ENCODE results near the gene FAM131A.
A peak's percentile ranks its signal among the peaks of the same experiment; 100 is the strongest.

Gene FAM131A

DNA sequence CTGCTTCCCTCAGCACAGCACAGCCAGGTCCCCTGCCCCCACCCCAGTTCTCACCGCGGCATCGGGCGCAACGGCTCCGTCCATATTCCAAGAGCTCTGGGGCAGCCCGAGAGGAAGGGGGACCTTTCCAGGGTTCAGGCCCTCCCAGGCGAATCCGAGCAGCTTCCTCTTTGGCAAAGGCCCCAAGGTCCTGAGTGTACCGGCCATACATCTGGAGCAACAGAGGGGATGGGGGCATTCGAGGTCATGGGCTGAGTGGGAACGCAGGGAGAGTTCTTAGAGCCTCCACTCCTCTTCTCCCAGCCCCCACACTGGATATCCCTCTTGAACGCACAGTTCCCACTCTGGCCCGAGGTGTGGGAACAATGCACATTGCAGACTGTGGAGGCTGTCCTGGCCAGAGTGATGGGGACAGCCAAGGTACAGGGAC lies 21.5 kb downstream of the FAM131A start:
- no peak for DNase-seq

DNA sequence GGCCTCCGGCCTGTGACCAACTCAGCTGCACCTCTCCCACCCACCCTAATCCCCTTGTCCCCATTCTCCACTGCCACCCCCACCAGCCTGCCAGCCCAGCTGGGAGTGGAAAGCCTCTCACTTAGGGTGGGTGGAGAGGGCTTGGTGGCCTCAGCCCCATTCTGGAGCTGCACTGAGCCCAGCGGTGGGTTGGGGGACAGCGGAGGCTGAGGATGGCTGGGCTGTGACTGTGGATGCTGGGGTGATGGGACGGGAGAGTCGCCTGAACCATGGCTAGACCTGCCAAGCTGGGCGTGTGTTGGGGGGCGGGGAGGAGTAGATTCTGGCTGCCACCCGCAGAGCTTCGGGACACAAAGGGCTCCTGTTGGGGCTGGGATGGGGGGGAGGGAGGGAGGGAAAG lies 22.2 kb downstream of the FAM131A start:
- DNase-seq: no peak

DNA sequence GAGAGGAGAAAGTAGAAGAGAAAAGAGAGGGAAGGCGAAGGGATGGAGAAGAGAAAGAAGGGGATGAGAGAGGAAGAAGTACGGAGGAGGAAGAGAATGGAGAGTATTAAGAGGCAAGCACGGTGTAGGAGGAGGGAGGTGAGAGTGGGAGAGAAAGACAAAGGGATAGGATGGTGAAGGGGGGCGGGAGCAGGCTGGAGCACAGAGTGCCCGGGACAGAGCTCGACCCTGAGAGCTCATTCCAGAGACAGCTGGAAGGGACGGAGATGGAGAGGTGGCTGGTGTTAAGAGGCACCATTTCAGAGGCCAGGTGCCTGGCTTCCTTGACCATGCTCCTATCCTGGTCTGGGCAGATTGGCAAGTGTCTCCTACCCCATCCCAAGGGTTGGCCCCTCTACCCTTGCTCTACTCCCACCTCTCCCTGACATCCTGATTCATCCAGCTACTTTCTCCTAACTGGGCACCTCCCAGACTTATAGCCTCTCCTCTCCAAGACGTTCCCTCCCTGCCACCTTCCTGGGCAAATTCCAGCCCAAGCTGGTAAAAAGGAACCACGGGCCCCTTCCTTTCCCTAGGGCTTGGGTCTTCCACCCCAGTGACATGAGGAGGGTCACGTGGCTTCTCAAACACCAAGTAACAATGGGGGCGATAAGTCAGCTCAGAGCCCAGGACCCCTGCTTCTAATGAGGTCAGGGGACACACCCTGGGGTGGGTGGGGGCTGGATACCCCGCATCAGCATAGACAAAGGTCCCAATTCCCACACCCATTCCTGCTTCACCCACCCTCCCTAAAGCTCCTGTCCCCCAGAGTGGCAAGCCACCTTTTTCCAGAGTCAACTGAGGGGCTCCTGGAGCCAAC lies 22.9 kb downstream of the FAM131A start:
- no peak for DNase-seq

DNA sequence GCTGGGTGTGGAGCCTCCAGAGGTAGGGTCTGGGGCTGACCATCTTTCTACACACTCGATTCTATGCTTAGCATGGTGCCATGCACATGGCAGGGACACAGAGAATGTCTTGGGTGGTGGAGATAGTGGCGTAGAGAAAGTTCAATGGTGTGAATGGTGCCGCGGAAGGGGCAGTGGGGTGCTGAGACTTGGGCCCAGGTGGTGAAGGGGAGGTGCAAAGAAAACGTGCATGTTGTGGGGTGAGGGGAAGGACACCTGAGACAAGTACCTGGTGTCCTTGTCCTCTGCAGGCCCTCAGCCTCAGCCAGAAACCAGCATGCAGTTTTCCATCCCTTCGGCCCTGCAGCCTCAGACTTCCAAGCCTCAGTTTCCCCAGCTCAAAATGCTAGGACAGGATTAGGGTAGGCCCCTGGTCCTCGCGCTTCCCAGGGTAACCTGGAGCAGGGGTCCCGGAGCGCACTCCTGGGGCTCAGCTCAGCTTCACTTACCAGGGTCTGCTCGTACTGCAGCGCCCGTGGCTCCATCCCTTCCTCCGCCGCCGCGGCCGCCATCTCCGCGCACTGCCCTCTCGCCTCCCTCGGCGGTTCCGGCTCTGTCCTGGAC lies 23.6 kb downstream of the FAM131A start:
- no peak for DNase-seq

DNA sequence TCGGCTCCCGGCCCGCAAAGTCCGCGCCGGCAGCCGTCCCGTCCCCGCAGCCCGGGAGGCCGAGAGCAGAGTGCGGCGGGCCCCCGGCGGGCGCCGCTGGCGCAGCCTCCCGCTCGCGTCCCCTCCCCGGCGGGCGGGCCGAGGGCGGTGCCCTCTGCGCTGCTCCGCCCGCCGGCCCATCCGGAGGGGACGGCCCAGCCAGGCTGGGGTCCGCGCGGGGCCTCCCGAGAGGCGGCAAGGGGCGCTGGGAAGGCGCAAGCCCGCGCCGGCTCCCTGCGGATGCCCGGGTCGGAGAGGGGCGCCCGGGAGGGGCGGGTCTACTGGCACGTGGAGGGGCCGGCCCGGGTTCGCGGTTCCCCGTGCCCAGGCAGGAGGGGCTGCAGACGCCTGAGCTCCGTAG lies 24.1 kb downstream of the FAM131A start, which contains the start of the genes CLCN2 and POLR2H:
TSS of gene CLCN2 (minus strand) at position 74 of the 400 bp plus-strand sequence. CDS start 126 bp downstream, outside the sequence.
TSS of gene POLR2H (plus strand) at position 179 of the 400 bp plus-strand sequence. CDS start 1,783 bp downstream, outside the sequence.
- peak; percentile 79 for DNase-seq

DNA sequence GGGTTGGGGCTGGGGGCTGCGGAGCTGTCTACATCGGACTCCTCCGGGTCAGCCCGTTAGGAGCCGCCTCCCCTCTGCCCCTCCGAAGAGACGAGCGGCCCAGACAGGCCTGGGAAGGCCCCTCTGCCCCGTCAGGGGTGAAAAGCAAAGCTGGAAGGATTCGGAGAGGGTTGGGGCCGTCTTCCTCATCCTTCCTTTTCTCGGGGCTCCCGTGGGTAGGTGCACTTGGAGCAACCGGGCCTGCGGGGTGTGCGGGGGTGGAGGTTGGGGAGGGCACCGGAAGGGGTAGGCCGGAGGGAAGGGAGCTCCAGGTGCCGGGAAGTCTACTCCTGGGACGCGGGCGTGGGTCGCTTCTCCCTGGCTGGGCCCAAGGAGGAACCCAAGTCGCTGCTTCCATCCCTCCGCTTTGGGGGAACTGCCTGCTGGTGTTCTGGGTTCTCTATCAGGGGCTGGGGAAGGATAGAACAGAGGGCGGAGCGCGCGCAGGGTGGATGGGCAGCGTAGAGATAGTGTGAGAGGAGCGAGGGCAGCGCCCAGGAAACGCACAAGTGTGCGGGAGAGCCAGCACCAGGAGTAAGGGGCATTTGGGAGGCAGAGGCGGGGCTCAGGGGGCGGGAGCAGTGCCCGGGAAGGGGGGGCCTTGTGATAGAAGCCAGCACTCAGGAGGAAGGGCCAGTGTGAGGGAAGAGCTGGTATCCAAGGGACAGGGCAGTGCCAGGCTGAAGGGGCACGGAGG lies 24.7 kb downstream of the FAM131A start:
- DNase-seq: peak; percentile 82

DNA sequence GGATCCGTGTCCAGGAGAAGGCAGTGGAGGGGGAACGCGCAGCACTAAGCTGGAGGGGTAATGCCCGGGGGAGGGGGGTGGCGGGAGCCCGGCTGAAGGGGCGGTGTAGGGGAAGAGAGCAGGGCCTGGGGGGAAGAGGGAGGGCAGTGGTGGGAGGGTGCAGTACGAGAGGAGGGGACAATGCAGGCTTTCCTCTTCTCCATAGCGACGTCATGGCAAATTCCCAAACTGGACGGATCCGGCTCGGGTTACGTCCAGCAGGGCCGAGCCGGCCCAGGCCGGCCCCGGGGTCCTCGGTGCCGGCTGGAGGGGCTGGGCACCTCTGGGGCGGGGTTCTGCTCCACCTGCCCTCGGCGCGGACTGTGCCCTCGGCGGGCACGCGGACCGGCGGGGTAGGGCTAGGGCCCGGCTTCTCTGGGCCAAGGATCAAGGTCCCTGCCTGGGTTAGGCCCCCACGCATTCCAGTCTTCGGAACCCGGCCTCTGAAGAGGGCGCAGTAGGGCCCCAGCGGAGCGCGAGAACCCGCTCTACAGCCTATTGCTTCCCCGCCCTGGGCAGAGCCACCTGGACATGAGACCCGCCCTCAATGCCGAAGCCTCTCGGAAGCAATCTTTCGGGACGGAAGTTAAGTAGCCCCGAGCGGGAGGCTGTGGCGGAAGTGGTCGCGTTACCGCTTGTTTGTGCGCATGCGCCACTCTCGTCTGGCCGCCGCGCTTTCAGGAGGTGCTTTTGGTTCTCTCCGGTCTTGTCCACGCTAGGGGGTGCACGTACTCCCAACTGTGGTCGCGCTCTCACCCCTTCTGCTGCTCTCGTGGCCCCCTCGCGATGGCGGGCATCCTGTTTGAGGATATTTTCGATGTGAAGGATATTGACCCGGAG lies 25.5 kb downstream of the FAM131A start:
- peak; percentile 98 for DNase-seq

DNA sequence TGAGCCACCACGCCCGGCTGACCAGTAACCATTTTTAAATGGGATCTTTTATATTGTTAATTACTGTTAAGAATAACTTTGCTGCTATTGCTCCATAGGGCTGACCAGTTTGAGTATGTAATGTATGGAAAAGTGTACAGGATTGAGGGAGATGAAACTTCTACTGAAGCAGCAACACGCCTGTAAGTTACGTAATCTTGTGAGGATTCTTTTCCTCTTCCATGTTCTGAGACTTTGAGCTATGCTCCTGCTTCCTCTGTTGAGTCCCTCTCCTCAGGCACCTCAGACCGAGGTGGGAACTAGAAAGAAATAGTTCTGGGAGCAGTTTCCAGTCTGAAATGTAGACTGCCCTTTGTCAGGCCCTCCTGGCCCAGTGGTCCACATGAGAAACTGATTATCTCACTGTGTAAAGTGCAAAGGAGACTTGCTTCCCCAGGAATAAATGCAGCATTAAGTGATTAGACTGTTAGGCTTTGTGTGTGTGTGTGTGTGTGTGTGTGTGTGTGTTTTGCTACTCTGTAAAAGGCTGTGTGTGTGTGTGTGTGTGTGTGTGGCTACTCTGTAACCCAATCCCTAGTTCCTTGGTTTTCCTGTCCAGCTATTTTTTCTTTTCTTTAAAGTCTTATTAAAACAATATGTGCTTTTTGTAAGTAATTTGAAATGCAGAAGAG lies 29.4 kb downstream of the FAM131A start:
- no peak for DNase-seq

DNA sequence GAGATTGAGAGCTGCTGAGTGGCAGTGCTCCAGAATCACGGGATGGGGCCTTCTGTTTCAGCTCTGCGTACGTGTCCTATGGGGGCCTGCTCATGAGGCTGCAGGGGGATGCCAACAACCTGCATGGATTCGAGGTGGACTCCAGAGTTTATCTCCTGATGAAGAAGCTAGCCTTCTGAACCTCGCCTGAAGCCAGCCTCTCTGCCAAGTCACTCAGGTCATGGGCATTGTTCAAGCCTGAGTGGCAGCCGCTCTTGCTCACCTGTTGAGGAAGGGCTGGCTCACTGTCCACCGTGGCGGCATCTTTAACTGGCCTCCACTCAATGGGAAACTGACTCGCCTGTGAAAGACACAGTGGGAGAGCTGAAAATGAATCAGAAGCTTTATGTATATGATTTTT lies 30.7 kb downstream of the FAM131A start:
- no peak for DNase-seq

DNA sequence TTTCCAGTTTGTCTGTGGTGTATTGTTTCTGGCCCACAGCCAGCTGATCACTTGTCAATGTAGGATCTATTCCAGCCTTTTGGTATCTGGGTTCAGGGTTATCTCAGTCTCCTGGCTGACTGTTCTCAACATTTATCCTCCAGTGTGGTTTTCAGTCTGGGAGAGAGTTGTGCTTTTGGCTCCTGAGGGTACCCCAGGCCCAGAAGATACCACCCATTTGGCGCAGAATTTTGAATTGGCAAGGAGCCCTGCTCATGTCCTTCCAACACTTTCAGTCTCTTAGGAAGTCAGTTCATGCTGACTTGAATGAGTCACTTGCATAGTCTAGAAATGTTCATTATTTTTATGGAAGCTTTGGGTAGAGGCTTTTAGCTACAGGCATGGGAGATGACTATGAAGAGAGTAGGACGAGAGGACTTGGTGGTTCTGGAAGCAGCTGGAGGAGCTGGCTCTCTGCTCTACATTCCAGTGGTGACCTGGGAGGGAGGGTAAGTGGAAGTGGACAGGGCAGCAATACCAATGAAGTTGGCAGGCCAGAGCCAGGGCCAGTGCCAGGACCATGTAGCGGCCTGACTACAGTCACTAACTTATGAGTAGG lies 31.3 kb downstream of the FAM131A start:
- DNase-seq: no peak

DNA sequence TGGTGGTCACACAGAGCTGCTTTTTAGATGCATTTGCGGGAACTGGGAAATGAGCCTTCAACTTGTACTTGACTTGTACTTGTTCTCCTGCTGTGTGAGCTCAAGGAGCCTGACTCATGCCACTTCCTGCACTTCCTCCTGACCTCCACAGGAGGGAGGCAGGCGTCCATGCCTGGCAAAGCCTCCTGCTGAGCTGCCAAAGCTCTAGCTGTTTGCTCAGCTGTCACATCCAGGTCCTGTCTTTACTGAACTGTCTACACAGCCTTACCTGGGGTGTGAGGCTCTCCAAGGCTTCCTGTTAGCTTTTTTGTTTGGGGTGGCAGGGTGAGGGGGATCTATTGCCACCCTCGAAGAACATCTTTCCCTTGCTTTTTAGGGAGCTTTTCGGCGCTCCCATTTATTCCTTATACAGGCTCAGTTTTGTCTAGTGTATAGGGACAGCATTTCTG lies 34.2 kb downstream of the FAM131A start:
- peak; percentile 73 for DNase-seq

DNA sequence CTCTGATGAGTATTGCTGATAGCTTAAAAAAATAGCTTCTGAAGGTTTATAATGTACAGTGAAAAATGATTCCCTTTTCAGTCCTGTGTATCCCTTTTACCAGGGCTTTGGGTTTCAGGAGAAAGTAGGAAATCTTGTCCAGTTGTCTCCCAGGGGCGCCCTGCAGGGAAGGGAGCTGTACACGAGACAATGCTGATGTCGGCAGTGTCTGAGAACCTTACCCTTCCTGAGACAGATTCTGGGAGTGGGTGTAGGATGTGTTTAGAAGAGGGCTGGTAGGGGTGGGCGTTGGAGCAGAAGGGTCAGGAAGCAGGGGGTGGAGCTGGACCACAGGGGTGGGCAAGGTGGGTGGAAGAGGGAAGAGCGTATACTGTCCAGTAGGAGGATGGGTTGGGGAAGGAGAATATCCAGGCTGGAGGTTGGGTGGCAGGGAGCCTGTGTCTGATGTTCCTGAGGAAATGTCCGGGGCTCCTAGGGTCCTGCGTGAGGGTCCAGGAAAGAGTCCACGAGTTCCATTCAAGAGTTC lies 35.0 kb downstream of the FAM131A start:
- no peak for DNase-seq

DNA sequence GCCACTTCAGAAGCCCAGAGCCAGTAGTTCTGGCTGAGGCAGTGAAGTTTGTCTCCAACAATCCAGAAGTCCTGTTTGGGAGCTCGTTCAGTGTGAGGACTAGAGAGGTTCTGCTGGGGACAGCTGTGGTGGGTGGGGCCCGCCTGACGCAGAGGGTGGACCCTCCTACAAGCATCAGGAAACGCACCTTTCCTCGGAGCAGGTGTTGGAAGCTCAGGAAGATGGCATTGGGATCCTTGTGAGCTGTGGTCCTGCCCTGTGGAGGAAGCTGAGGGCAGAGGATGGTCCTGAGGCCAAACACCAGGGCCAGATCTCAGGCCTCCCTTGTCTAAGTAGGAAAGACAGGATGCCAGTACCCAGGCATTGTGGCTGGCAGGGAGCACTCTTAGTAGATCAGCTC lies 35.5 kb downstream of the FAM131A start:
- no peak for DNase-seq

DNA sequence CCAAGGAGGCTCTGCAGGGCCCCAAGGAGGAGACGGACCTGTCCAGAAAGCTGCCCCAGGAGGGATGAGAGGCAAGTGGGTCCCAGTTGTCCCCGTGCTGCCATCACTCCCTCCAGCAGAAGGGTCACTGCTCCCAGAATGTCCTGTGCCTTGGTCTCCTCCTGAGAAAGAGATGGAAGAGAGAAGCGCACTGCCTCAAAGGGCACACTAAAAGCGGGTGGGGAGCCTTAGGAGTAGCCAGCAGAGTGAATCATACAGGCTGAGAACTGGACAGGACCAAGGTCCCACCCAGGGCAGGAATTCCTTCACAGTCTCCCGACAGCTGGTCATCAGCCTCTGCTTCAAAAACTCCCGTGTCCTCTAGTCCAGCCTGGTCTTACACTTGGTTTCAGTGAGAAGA lies 36.0 kb downstream of the FAM131A start:
- DNase-seq: no peak

DNA sequence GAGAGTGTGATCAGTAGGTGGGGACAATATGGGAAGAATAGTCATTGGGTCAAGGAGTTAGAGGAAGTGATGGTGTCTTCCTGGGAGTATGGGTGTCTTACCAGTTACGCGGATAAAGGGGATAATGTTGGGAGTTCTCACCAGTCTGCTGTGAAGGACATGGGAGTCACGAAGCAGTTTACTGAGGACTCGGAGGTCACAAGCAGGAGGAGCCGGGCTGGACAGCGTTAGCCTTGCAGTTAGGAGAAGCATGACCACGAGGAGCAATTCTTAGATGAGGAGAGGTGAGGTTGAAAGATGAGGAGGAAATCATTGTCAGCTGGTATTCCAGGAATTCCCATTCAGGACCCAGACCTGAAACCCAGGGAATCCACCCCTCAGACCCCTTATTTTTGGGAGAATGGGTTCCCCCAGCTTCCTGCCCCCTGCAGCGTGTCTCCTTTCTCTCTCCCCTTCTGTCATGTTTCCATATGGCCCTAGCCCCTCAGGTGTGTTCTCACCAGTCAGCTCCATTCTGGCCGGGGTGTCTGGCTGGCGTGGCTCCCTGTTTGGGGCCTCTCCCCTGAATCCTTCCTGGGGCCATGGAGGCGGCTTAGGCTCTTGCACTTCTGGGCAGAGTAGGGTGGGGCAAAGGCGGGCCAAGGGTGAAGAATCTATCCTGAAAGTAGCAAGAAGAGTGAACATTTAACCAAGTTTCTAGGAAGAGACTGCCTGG lies 38.5 kb downstream of the FAM131A start:
- DNase-seq: no peak

DNA sequence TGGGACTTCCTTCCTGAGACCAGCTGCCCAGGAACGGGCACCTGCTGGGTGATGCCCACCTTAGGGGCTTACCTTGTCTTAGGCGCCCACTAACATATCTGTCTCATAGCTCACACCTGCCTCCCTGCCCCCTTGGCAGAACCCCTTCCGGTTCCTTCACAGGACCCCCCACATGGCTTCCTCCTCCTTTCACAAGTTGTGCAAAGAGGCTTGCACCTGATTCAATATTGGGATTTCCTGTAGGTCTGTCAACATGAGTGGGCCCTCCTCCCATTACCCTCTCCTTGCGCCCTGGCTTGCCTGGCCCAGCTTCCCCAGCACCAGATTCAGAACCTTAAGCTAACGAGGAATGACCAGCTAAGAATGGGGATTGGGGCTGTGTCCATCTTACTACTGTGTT lies 40.0 kb downstream of the FAM131A start:
- no peak for DNase-seq

DNA sequence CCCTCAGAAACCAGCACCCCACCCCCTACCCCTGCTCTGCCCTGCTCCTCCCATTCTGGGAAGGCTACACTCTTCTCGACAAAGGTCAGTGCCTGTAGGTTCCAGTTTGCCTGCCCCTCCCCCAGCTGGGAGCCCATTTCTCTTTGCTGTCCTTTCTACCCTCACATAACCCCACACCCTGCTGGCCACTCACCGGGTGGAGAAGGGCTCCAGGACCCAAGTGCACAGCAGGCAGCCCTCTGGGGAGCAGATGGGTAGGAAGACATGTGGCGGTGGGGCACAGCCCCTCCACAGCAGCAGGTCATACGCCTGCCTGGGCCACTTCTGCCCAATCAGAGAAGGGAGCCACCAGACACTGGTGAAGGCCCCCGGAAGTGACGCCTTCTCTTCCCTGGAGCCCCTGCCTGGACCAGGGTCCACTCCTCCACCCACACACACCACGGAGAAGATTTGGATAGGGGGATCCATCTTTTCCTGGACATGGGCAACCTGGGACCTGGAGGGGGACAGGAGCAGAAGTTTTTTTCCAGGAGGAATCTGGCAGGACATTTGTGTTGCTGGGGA lies 40.6 kb downstream of the FAM131A start, which contains the start of gene THPO:
TSS of gene THPO (minus strand) at position 326 of the 564 bp plus-strand sequence. CDS start 1,948 bp downstream, outside the sequence.
- no peak for DNase-seq

DNA sequence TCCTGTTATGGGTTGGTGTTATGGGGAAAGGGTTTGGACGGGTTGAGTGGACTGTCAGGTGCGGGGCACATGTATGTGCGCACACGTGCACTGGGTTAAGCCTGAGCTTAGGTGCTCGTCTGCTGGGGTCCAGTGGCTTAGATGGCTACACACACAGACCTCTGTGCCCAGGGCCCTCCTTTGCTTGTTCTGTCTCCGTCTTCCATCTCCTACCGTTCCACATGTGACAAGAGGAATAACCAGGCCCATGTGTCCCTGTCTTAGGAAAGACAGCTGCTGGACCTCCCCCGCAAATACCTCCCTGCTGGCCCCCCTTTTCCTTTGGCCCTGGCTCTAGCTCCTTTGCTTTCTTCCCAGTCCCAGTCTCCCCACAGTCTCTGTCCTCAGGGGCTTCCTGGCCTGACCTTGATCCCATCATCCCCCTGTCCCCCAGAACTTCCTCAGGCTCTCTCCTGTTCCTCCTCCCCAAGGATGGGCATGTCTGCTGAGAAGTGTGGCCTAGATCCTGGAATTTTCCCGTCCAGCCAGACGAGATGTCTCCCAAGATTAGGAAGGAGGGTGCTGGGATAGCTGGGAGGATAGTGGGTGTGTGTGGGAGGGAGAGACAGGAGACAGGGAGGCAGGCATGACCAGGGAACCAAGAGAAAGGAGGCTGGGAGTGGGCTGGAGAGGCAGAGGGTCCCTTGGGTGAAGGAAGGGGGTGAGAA lies 41.4 kb downstream of the FAM131A start:
- no peak for DNase-seq
